HCT116 (cell line): Measurements from ENCODE around the gene PRKN. TPM values are rescaled to one million over a fixed set of nuclear protein-coding genes. Genes with fewer than 3 reads are reported as not detected.

Source experiments
- ATAC-seq: fragments of 200-7000 bp; cut with Tn5 transposase; 2 replicates; pipeline ENCODE4 v1.9.1; 2020; ENCODE audit warnings: mild to moderate bottlenecking, moderate library complexity
- BruUV-seq: library from RNA; stranded (reverse); fragments of 400-500 nt; replicated peaks from 2 replicates; lab custom pipeline; 2021; lab: Mats Ljungman, UMichigan
- CTCF ChIA-PET: fragments of 300-600 bp; sonication (Branson Sonifier 250); formaldehyde crosslinking; loops from one replicate; lab custom pipeline; 2021; ENCODE audit warnings: antibody characterized with exemption; lab: Charles Lee
- POLR2A ChIA-PET: fragments of 300-600, 350-600 bp; sonication (Branson Sonifier 250); formaldehyde crosslinking; loops from one replicate; lab custom pipeline; 2021; ENCODE audit warnings: antibody characterized with exemption; lab: Charles Lee
- RAD21 ChIA-PET, 2 experiments: fragments of 300-600 bp; sonication (Branson Sonifier 250); formaldehyde crosslinking; loops; one replicate each; lab custom pipeline; 2023; ENCODE audit warnings: low total read pairs in 2 of 2; ENCODE audit not compliant: uncharacterized antibody in 2 of 2, unreplicated experiment in 2 of 2, low non-redundant PET in 1 of 2; lab: Charles Lee
- DNase-seq: peaks from one replicate; pipeline ENCODE4 v3.0.0-alpha.2; 2010; ENCODE audit warnings: low read depth, low spot score
- H2AFZ ChIP-seq: fragments of 200-600 bp; shearing (Covaris generic), sonication (generic); 2 replicates; pipeline ENCODE4 v1.6.1; 2017; ENCODE audit warnings: low read depth, mixed run types, mixed read lengths, antibody characterized with exemption, low read length; ENCODE audit not compliant: poor library complexity, severe bottlenecking
- H3K27ac ChIP-seq: 2 replicates; pipeline ENCODE4 v1.5.1; 2012; ENCODE audit warnings: low read depth, low read length
- H3K27me3 ChIP-seq: fragments of 200-600 bp; sonication (generic); 2 replicates; pipeline ENCODE4 v1.6.1; 2016; ENCODE audit warnings: mixed run types, low read length, mixed read lengths; ENCODE audit not compliant: insufficient read depth
- H3K36me3 ChIP-seq, 2 experiments: fragments of 200-500 bp in 1 of 2; fragments of 200-600 bp in 1 of 2; sonication (Bioruptor generic) in 1 of 2; sonication (generic) in 1 of 2; 2 replicates each; pipeline versions ENCODE4 v1.5.1 to v1.6.1; 2014 to 2016; ENCODE audit warnings: low read length in 2 of 2, inconsistent platforms in 1 of 2, mixed read lengths in 1 of 2, mixed run types in 1 of 2; ENCODE audit not compliant: insufficient read depth in 2 of 2, control insufficient read depth in 1 of 2
- H3K4me1 ChIP-seq, 2 experiments: fragments of 200-600 bp in 1 of 2; sonication (generic) in 1 of 2; 2 replicates each; pipeline versions ENCODE4 v1.5.1 to v1.6.1; 2012 to 2017; ENCODE audit warnings: low read length in 2 of 2, inconsistent platforms in 1 of 2, mild to moderate bottlenecking in 1 of 2, mixed read lengths in 1 of 2, mixed run types in 1 of 2, moderate library complexity in 1 of 2; ENCODE audit not compliant: insufficient read depth in 2 of 2, control insufficient read depth in 1 of 2
- H3K4me2 ChIP-seq: fragments of 200-600 bp; sonication (generic); 2 replicates; pipeline ENCODE4 v1.6.1; 2017; ENCODE audit warnings: mixed run types, low read length, mixed read lengths
- H3K4me3 ChIP-seq, 2 experiments: fragments of 200-600 bp in 1 of 2; sonication (generic) in 1 of 2; replicated peaks in 1 of 2; 2 replicates each; pipeline ENCODE4 v1.5.1; 2011 to 2016; ENCODE audit warnings: low read length in 2 of 2, control low read depth in 1 of 2, low read depth in 1 of 2, mild to moderate bottlenecking in 1 of 2, mixed read lengths in 1 of 2, mixed run types in 1 of 2
- H3K79me2 ChIP-seq: fragments of 200-600 bp; sonication (generic); 2 replicates; pipeline ENCODE4 v1.6.1; 2017; ENCODE audit warnings: mild to moderate bottlenecking, mixed run types, low read length, moderate library complexity, mixed read lengths; ENCODE audit not compliant: insufficient read depth
- H3K9ac ChIP-seq: fragments of 200-600 bp; sonication (generic); 2 replicates; pipeline ENCODE4 v1.6.1; 2016; ENCODE audit warnings: low read length, mixed read lengths
- H3K9me2 ChIP-seq: fragments of 200-600 bp; sonication (generic), shearing (Covaris generic); 2 replicates; pipeline ENCODE4 v1.6.1; 2017; ENCODE audit warnings: mixed run types, mild to moderate bottlenecking, moderate library complexity; ENCODE audit not compliant: insufficient read depth
- H3K9me3 ChIP-seq, 2 experiments: fragments of 200-500 bp in 1 of 2; fragments of 200-600 bp in 1 of 2; sonication (Bioruptor generic) in 1 of 2; sonication (generic) in 1 of 2; 2 replicates each; pipeline ENCODE4 v1.6.1; 2014 to 2017; ENCODE audit warnings: low read length in 2 of 2, mixed read lengths in 2 of 2, inconsistent platforms in 1 of 2, low read depth in 1 of 2, mild to moderate bottlenecking in 1 of 2, mixed run types in 1 of 2, moderate library complexity in 1 of 2; ENCODE audit not compliant: control insufficient read depth in 1 of 2, insufficient read depth in 1 of 2
- H4K20me1 ChIP-seq: fragments of 200-600 bp; sonication (generic), shearing (Covaris generic); 2 replicates; pipeline ENCODE4 v1.6.1; 2017; ENCODE audit warnings: mixed run types, mild to moderate bottlenecking, moderate library complexity; ENCODE audit not compliant: insufficient read depth
- CEBPB ChIP-seq: IDR thresholded peaks from 2 replicates; pipeline ENCODE4 v1.6.1; 2012; ENCODE audit warnings: low read depth
- EGR1 ChIP-seq: IDR thresholded peaks from 2 replicates; pipeline ENCODE4 v1.6.1; 2012; ENCODE audit warnings: low read depth
- ELF1 ChIP-seq: IDR thresholded peaks from 2 replicates; pipeline ENCODE4 v1.6.1; 2012; ENCODE audit warnings: low read depth, borderline replicate concordance
- EZH2 ChIP-seq: fragments of 200-600 bp; sonication (generic); IDR thresholded peaks from 2 replicates; pipeline ENCODE4 v1.6.1; 2017; ENCODE audit warnings: antibody characterized with exemption, mixed run types
- EZH2phosphoT487 ChIP-seq: fragments of 200-600 bp; IDR thresholded peaks from 2 replicates; pipeline ENCODE4 v1.6.1; 2018; ENCODE audit warnings: antibody characterized with exemption, borderline replicate concordance
- FOSL1 ChIP-seq: IDR thresholded peaks from 2 replicates; pipeline ENCODE4 v1.6.1; 2012; ENCODE audit warnings: low read depth
- JUND ChIP-seq: IDR thresholded peaks from 2 replicates; pipeline ENCODE4 v1.6.1; 2012
- POLR2AphosphoS5 ChIP-seq: IDR thresholded peaks from 2 replicates; pipeline ENCODE4 v1.6.1; 2011; ENCODE audit warnings: mild to moderate bottlenecking, low read depth, low read length, moderate library complexity
- RAD21 ChIP-seq: IDR thresholded peaks from 2 replicates; pipeline ENCODE4 v1.6.1; 2012; ENCODE audit warnings: low read depth, mild to moderate bottlenecking
- SIN3A ChIP-seq: IDR thresholded peaks from 2 replicates; pipeline ENCODE4 v1.6.1; 2012; ENCODE audit warnings: low read depth
- SP1 ChIP-seq: IDR thresholded peaks from 2 replicates; pipeline ENCODE4 v1.6.1; 2012; ENCODE audit warnings: low read depth
- TCF7L2 ChIP-seq: IDR thresholded peaks from 2 replicates; pipeline ENCODE4 v1.7.0; 2011; ENCODE audit warnings: borderline replicate concordance, inconsistent platforms; ENCODE audit not compliant: insufficient read depth, insufficient read length; ENCODE audit errors: extremely low read depth
- YY1 ChIP-seq: IDR thresholded peaks from 2 replicates; pipeline ENCODE4 v1.6.1; 2011; ENCODE audit warnings: low read length, low read depth, moderate library complexity, mild to moderate bottlenecking; ENCODE audit not compliant: insufficient replicate concordance; ENCODE audit errors: extremely low read depth
- ZFX ChIP-seq: fragments of 450-650 bp; IDR thresholded peaks from 2 replicates; pipeline ENCODE4 v1.6.1; 2017
- ZNF274 ChIP-seq: fragments of 200-500 bp; sonication (Bioruptor generic); IDR thresholded peaks from 2 replicates; pipeline ENCODE4 v1.6.1; 2014; ENCODE audit warnings: mild to moderate bottlenecking, low read depth, low read length, inconsistent platforms
- intact Hi-C: fragments of 100-400 bp; cut with micrococcal nuclease; formaldehyde crosslinking; loops from 2 replicates; pipeline ENCODE4 v1.10.0; 2022
- total RNA-seq: library from RNA; stranded (reverse); gene quantifications from one replicate; pipeline ENCODE4 v1.2.1, GENCODE V29; 2021; ENCODE audit not compliant: unreplicated experiment
- TF ChIP-seq, protein P1 (sequence below): IDR thresholded peaks from 2 replicates; pipeline ENCODE4 v1.6.1; 2012
- TF ChIP-seq, protein P2 (sequence below): IDR thresholded peaks from 2 replicates; pipeline ENCODE4 v1.6.1; 2012; ENCODE audit warnings: low read depth

PRKN gene
- total RNA-seq, 1 experiment from 2014 or later: 2.6 TPM

DNA sequence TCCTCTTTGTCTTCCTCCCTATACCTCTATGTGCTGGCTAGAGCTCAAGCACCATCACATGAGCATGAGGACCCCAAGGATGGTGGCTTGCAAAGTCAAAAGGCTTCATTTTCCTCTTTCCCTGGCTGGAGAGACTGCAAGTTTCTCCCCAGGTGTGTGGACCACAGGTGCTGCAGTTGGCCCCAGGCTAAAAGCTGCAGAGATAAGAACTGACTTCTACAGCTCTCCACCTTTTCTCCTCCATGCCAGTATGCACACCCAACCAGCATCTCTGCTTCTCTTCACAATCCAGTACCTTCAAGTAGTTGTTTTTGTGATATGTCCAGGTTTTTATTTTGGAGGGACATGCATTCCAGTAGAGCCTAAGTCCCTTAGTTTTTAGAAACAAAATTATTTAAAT, 29.1 kb downstream of the PRKN start:
- ChIA-PET POLR2A (no interaction called here), RAD21 (no interaction called here)
- no TSS peak for BruUV-seq

More for the DNA sequence above, 29.1 kb downstream of the PRKN start:
- H4K20me1 ChIP-seq: no peaks in the 10 kb centered on the region
- H3K27me3 ChIP-seq: no peaks in the 10 kb centered on the region
- no peaks in the 10 kb centered on the region; a peak in 1 of 4 replicates for H3K9me3 ChIP-seq
- no peaks in the 10 kb centered on the region for H3K9me2 ChIP-seq
- no peak overlapping the region for H3K9ac ChIP-seq
- CTCF ChIA-PET: no interaction called here
- H3K4me2 ChIP-seq: no peak overlapping the region
- no peaks in the 10 kb centered on the region for H3K36me3 ChIP-seq
- no peak overlapping the region for H3K27ac ChIP-seq
- H3K4me3 ChIP-seq: no peak overlapping the region
- TF ChIP-seq EZH2: no peak
- TF ChIP-seq ZNF274: no peak
- no peak for TF ChIP-seq RAD21
- TF ChIP-seq ZFX: no peak
- TF ChIP-seq FOSL1: no peak
- no peak for TF ChIP-seq SIN3A
- no peak for TF ChIP-seq JUND
- TF ChIP-seq, protein P1, sequence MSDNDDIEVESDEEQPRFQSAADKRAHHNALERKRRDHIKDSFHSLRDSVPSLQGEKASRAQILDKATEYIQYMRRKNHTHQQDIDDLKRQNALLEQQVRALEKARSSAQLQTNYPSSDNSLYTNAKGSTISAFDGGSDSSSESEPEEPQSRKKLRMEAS: no peak
- TF ChIP-seq CEBPB: no peak
- TF ChIP-seq TCF7L2: no peak
- TF ChIP-seq, protein P2, sequence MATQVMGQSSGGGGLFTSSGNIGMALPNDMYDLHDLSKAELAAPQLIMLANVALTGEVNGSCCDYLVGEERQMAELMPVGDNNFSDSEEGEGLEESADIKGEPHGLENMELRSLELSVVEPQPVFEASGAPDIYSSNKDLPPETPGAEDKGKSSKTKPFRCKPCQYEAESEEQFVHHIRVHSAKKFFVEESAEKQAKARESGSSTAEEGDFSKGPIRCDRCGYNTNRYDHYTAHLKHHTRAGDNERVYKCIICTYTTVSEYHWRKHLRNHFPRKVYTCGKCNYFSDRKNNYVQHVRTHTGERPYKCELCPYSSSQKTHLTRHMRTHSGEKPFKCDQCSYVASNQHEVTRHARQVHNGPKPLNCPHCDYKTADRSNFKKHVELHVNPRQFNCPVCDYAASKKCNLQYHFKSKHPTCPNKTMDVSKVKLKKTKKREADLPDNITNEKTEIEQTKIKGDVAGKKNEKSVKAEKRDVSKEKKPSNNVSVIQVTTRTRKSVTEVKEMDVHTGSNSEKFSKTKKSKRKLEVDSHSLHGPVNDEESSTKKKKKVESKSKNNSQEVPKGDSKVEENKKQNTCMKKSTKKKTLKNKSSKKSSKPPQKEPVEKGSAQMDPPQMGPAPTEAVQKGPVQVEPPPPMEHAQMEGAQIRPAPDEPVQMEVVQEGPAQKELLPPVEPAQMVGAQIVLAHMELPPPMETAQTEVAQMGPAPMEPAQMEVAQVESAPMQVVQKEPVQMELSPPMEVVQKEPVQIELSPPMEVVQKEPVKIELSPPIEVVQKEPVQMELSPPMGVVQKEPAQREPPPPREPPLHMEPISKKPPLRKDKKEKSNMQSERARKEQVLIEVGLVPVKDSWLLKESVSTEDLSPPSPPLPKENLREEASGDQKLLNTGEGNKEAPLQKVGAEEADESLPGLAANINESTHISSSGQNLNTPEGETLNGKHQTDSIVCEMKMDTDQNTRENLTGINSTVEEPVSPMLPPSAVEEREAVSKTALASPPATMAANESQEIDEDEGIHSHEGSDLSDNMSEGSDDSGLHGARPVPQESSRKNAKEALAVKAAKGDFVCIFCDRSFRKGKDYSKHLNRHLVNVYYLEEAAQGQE: no peak
- TF ChIP-seq POLR2AphosphoS5: no peak
- TF ChIP-seq EZH2phosphoT487: no peak
- no peak for TF ChIP-seq ELF1
- TF ChIP-seq SP1: no peak
- TF ChIP-seq YY1: no peak
- TF ChIP-seq EGR1: no peak
- TF ChIP-seq, all 23 proteins: peak for 0
- Histone ChIP-seq H2AFZ (no peak overlapping the region), H3K79me2 (no peaks in the 10 kb centered on the region), H3K4me1 (no peaks in the 10 kb centered on the region)
- no peak for DNase-seq
- intact Hi-C loops: no loop called here
- no peak for ATAC-seq
